ENCODE measurements around the gene IL4. TPM values are rescaled to one million over a fixed set of nuclear protein-coding genes. Genes with fewer than 3 reads are reported as not detected.

Gene IL4
- total and polyA plus RNA-seq, 2 experiments from 2014 or later: not detected

- 87% methylated on average over 7 of the region's 7 CpGs for WGBS (ENCODE audit: low lambda C conversion rate, missing lambda C conversion rate)
- Histone ChIP-seq H3K4me1 (ENCODE audit: insufficient read depth) (peaks cover 6% of the 10 kb centered on the region), H3K27me3 (no peaks in the 10 kb centered on the region), H3K4me2 (no peak overlapping the region), H3K4me3 (no peak overlapping the region), H3K79me2 (no peaks in the 10 kb centered on the region), H3K36me3 (replicated peaks; ENCODE audit: insufficient read depth, low read depth) (no peaks in the 10 kb centered on the region), H4K20me1 (ENCODE audit: insufficient read depth, poor library complexity, severe bottlenecking) (no peaks in the 10 kb centered on the region), H2AFZ (no peak overlapping the region), H3K9me3 (ENCODE audit: low read depth) (no peaks in the 10 kb centered on the region), H3K9me2 (replicated peaks; ENCODE audit: insufficient read depth) (no peaks in the 10 kb centered on the region), H3K27ac (no peak overlapping the region)
- no peak for TF ChIP-seq EZH2phosphoT487 (IDR thresholded peaks at IDR 0.05; ENCODE audit: low read depth, severe bottlenecking, unreplicated experiment)
- no peak for TF ChIP-seq EZH2 (IDR thresholded peaks at IDR 0.05; ENCODE audit: borderline replicate concordance)
- no peak for DNase-seq (ENCODE audit: low spot score)
Measured at GRCh38 chr5:132679166-132679565, 5.4 kb downstream of the IL4 start.

- Histone ChIP-seq H3K9me2 (replicated peaks; ENCODE audit: insufficient read depth) (no peaks in the 10 kb centered on the region), H3K27ac (no peak overlapping the region), H2AFZ (no peak overlapping the region), H3K36me3 (replicated peaks; ENCODE audit: insufficient read depth, low read depth) (no peaks in the 10 kb centered on the region), H3K4me3 (no peak overlapping the region), H4K20me1 (ENCODE audit: insufficient read depth, poor library complexity, severe bottlenecking) (no peaks in the 10 kb centered on the region), H3K79me2 (no peaks in the 10 kb centered on the region), H3K9me3 (ENCODE audit: low read depth) (no peaks in the 10 kb centered on the region), H3K4me2 (no peak overlapping the region), H3K4me1 (ENCODE audit: insufficient read depth) (peaks cover 6% of the 10 kb centered on the region), H3K27me3 (no peaks in the 10 kb centered on the region)
- DNase-seq (ENCODE audit: low spot score): no peak
- 93% methylated on average over 15 of the region's 15 CpGs for WGBS (ENCODE audit: low lambda C conversion rate, missing lambda C conversion rate)
- TF ChIP-seq EZH2 (IDR thresholded peaks at IDR 0.05; ENCODE audit: borderline replicate concordance) (no peak), CTCF (IDR thresholded peaks at IDR 0.05; ENCODE audit: poor library complexity) (no peak)
Measured at GRCh38 chr5:132679717-132680380, 6.1 kb downstream of the IL4 start.

GRCh38 chr5:132680780-132681475 is 7.1 kb downstream of the IL4 start:
- no peak for DNase-seq (ENCODE audit: low spot score)
- H4K20me1 ChIP-seq (ENCODE audit: insufficient read depth, poor library complexity, severe bottlenecking): no peaks in the 10 kb centered on the region
- no peak overlapping the region for H2AFZ ChIP-seq
- no peaks in the 10 kb centered on the region for H3K79me2 ChIP-seq
- TF ChIP-seq EZH2 (IDR thresholded peaks at IDR 0.05; ENCODE audit: borderline replicate concordance) (no peak), CTCF (IDR thresholded peaks at IDR 0.05; ENCODE audit: poor library complexity) (no peak), EZH2phosphoT487 (IDR thresholded peaks at IDR 0.05; ENCODE audit: low read depth, severe bottlenecking, unreplicated experiment) (no peak)
- H3K9me3 ChIP-seq (ENCODE audit: low read depth): no peaks in the 10 kb centered on the region
- H3K36me3 ChIP-seq (replicated peaks; ENCODE audit: insufficient read depth, low read depth): no peaks in the 10 kb centered on the region
- no peak overlapping the region for H3K27ac ChIP-seq
- peaks cover 6% of the 10 kb centered on the region for H3K4me1 ChIP-seq (ENCODE audit: insufficient read depth)
- H3K9me2 ChIP-seq (replicated peaks; ENCODE audit: insufficient read depth): no peaks in the 10 kb centered on the region
- H3K4me2 ChIP-seq: no peak overlapping the region
- no peaks in the 10 kb centered on the region for H3K27me3 ChIP-seq
- 94% methylated on average over 8 of the region's 8 CpGs for WGBS (ENCODE audit: low lambda C conversion rate, missing lambda C conversion rate)
- no peak overlapping the region for H3K4me3 ChIP-seq

GRCh38 chr5:132681476-132681831 is 7.7 kb downstream of the IL4 start:
- Histone ChIP-seq H3K4me1 (ENCODE audit: insufficient read depth) (peaks cover 6% of the 10 kb centered on the region), H3K27me3 (no peaks in the 10 kb centered on the region), H3K36me3 (replicated peaks; ENCODE audit: insufficient read depth, low read depth) (no peaks in the 10 kb centered on the region), H4K20me1 (ENCODE audit: insufficient read depth, poor library complexity, severe bottlenecking) (no peaks in the 10 kb centered on the region), H3K4me2 (no peak overlapping the region), H3K9me2 (replicated peaks; ENCODE audit: insufficient read depth) (no peaks in the 10 kb centered on the region), H2AFZ (no peak overlapping the region), H3K79me2 (no peaks in the 10 kb centered on the region), H3K9me3 (ENCODE audit: low read depth) (no peaks in the 10 kb centered on the region), H3K27ac (no peak overlapping the region), H3K4me3 (no peak overlapping the region)
- TF ChIP-seq EZH2 (IDR thresholded peaks at IDR 0.05; ENCODE audit: borderline replicate concordance) (no peak), CTCF (IDR thresholded peaks at IDR 0.05; ENCODE audit: poor library complexity) (no peak), EZH2phosphoT487 (IDR thresholded peaks at IDR 0.05; ENCODE audit: low read depth, severe bottlenecking, unreplicated experiment) (no peak)
- DNase-seq (ENCODE audit: low spot score): no peak
- 89% methylated on average over 2 of the region's 2 CpGs for WGBS (ENCODE audit: low lambda C conversion rate, missing lambda C conversion rate)

Measured in hepatocyte (in vitro differentiated cells).